ENCODE measurements around the gene CEP290.

DNA sequence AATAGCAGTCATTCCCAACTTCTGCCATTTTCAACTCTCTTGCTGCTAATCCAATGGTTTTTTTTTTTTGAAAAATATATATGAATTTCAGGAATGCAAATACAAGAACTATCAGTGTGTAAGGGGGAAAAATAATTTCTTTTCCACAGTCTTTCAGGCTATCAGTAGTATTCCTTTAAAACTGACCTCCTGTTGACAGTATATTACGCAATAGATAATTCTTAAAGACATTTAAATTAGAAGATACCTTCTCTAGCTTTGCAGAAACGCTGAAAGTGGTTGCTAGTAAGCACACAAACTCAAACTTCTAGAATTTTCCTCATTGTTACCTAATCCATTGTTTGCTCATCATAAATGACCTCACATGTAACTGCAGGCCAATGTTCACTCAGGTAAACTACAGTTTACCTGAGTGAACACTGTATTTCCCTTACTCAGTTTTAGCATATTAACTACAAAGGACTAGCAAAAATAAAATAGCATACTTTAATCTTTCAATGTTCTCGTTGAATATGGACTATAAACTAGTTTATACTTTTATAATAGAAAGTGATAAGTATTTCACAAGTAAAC lies 112.7 kb downstream of the CEP290 start, which contains the start of gene C12orf50:
- TF ChIP-seq, protein P1, sequence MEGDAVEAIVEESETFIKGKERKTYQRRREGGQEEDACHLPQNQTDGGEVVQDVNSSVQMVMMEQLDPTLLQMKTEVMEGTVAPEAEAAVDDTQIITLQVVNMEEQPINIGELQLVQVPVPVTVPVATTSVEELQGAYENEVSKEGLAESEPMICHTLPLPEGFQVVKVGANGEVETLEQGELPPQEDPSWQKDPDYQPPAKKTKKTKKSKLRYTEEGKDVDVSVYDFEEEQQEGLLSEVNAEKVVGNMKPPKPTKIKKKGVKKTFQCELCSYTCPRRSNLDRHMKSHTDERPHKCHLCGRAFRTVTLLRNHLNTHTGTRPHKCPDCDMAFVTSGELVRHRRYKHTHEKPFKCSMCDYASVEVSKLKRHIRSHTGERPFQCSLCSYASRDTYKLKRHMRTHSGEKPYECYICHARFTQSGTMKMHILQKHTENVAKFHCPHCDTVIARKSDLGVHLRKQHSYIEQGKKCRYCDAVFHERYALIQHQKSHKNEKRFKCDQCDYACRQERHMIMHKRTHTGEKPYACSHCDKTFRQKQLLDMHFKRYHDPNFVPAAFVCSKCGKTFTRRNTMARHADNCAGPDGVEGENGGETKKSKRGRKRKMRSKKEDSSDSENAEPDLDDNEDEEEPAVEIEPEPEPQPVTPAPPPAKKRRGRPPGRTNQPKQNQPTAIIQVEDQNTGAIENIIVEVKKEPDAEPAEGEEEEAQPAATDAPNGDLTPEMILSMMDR (IDR thresholded peaks at IDR 0.05): no peak
- no peak for TF ChIP-seq EP300 (IDR thresholded peaks at IDR 0.05)
